K562 (cell line): ENCODE measurements around the gene ZDHHC16. TPM values are rescaled to one million over a fixed set of nuclear protein-coding genes. Genes with fewer than 3 reads are reported as not detected.

ENCODE experiments used
- ATAC-seq: fragments of 200-7000 bp; cut with Tn5 transposase; 3 replicates; pipeline ENCODE4 v1.9.1; 2020; ENCODE audit warnings: moderate library complexity
- BruUV-seq: library from RNA; stranded (reverse); fragments of 400-500 nt; replicated peaks from 2 replicates; lab custom pipeline; 2021; lab: Mats Ljungman, UMichigan
- CTCF ChIA-PET: fragments of 300-600 bp; formaldehyde crosslinking; extraction: SDS; loops from one replicate; lab custom pipeline; 2021; ENCODE audit warnings: low intra/inter-chr PET ratio; lab: Yijun Ruan, JAX
- POLR2A ChIA-PET: fragments of 300-600, 350-650 bp; sonication (Branson Sonifier 250); formaldehyde crosslinking; extraction: SDS; loops from one replicate; lab custom pipeline; 2021; ENCODE audit warnings: antibody characterized with exemption, inconsistent platforms; lab: Yijun Ruan, JAX
- DNase-seq, 4 experiments: peaks; one replicate each; pipeline versions ENCODE4 v3.0.0 to v3.0.0-alpha.2; 2011 to 2018; ENCODE audit warnings: low spot score in 3 of 4, mixed read lengths in 3 of 4; ENCODE audit errors: extremely low read depth in 1 of 4
- FAIRE-seq: peaks from 2 replicates; lab custom pipeline; 2011; peaks lifted over from hg19 to GRCh38; lab: Jason Lieb, UNC
- H2AFZ ChIP-seq: 2 replicates; pipeline ENCODE4 v1.6.0; 2011; ENCODE audit warnings: low read depth, low read length, control low read depth, inconsistent platforms
- H3K27ac ChIP-seq: fragments of 200-600 bp; 3 replicates; pipeline ENCODE4 v1.8.0; 2011; ENCODE audit warnings: low read depth, mild to moderate bottlenecking, control low read depth, inconsistent platforms, low read length, moderate library complexity, mixed read lengths; ENCODE audit errors: extremely low read depth
- H3K27me3 ChIP-seq, 2 experiments: fragments of 300-600 bp in 1 of 2; 2 replicates in 1 of 2; 3 replicates in 1 of 2; pipeline versions ENCODE4 v1.6.0 to v1.8.0; 2011; ENCODE audit warnings: inconsistent platforms in 2 of 2, low read length in 2 of 2, mild to moderate bottlenecking in 1 of 2, mixed read lengths in 1 of 2, moderate library complexity in 1 of 2; ENCODE audit not compliant: control insufficient read depth in 2 of 2, insufficient read depth in 2 of 2
- H3K36me3 ChIP-seq: fragments of 300-600 bp; 3 replicates; pipeline ENCODE4 v1.8.0; 2011; ENCODE audit warnings: mild to moderate bottlenecking, low read length, inconsistent platforms; ENCODE audit not compliant: control insufficient read depth, insufficient read depth
- H3K4me1 ChIP-seq, 2 experiments: fragments of 200-600 bp in 1 of 2; replicated peaks in 1 of 2; 2 replicates in 1 of 2; 3 replicates in 1 of 2; pipeline versions ENCODE4 v1.5.1 to v1.8.0; 2011; ENCODE audit warnings: inconsistent platforms in 2 of 2, low read length in 2 of 2, mild to moderate bottlenecking in 1 of 2, mixed read lengths in 1 of 2, moderate library complexity in 1 of 2; ENCODE audit not compliant: control insufficient read depth in 2 of 2, insufficient read depth in 2 of 2
- H3K4me2 ChIP-seq: 2 replicates; pipeline ENCODE4 v1.6.1; 2011; ENCODE audit warnings: low read length, control low read depth, inconsistent platforms, mixed read lengths; ENCODE audit not compliant: insufficient read depth
- H3K4me3 ChIP-seq: fragments of 200-600 bp; sonication (generic), shearing (Covaris generic); 2 replicates; pipeline ENCODE4 v1.5.1; 2016; ENCODE audit warnings: control low read depth, inconsistent platforms
- H3K79me2 ChIP-seq: fragments of 200-600 bp; 3 replicates; pipeline ENCODE4 v1.8.0; 2011; ENCODE audit warnings: low read length, inconsistent platforms; ENCODE audit not compliant: control insufficient read depth, insufficient read depth
- H3K9ac ChIP-seq, 2 experiments: 2 replicates each; pipeline versions ENCODE4 v1.6.0 to v1.6.1; 2011; ENCODE audit warnings: low read depth in 2 of 2, low read length in 2 of 2, control low read depth in 1 of 2, inconsistent platforms in 1 of 2, mild to moderate bottlenecking in 1 of 2, mixed read lengths in 1 of 2; ENCODE audit not compliant: insufficient read depth in 1 of 2
- H3K9me1 ChIP-seq: one replicate; pipeline ENCODE4 v1.6.0; 2011; ENCODE audit warnings: inconsistent platforms, mild to moderate bottlenecking, low read length, moderate library complexity; ENCODE audit not compliant: control insufficient read depth, insufficient read depth
- H3K9me3 ChIP-seq: replicated peaks from 2 replicates; pipeline ENCODE4 v1.5.1; 2011; ENCODE audit warnings: low read depth, low read length, inconsistent platforms; ENCODE audit not compliant: control insufficient read depth, insufficient read depth
- H4K20me1 ChIP-seq: replicated peaks from 2 replicates; pipeline ENCODE4 v1.6.1; 2011; ENCODE audit warnings: low read length, inconsistent platforms, mixed read lengths; ENCODE audit not compliant: control insufficient read depth, insufficient read depth
- DPF2 ChIP-seq: fragments of 450-650 bp; IDR thresholded peaks from 2 replicates; pipeline ENCODE4 v1.6.1; 2016
- EP300 ChIP-seq: IDR thresholded peaks from 2 replicates; pipeline ENCODE4 v1.6.1; 2012; ENCODE audit warnings: low read length, improper control_type of control experiment
- HCFC1 ChIP-seq: IDR thresholded peaks from 2 replicates; pipeline ENCODE4 v1.6.1; 2012; ENCODE audit warnings: low read depth, low read length, improper control_type of control experiment
- MYBL2 ChIP-seq, 2 experiments: fragments of 450-650 bp in 1 of 2; sonication (generic) in 1 of 2; formaldehyde crosslinking in 1 of 2; IDR thresholded peaks; 2 replicates each; pipeline versions ENCODE4 v1.6.1 to v1.8.1; 2017 to 2022; ENCODE audit warnings: borderline replicate concordance in 1 of 2, inconsistent platforms in 1 of 2, low read depth in 1 of 2, mild to moderate bottlenecking in 1 of 2, missing genetic modification reagents in 1 of 2, moderate library complexity in 1 of 2
- POLR2G ChIP-seq: fragments of 200-400 bp; formaldehyde crosslinking; IDR thresholded peaks from 2 replicates; pipeline ENCODE4 v1.6.1; 2017; ENCODE audit warnings: low read depth, mild to moderate bottlenecking, antibody characterized with exemption, low read length, moderate library complexity
- RUNX1 ChIP-seq: sonication (generic); IDR thresholded peaks from 2 replicates; pipeline ENCODE4 v1.6.1; 2016; ENCODE audit warnings: antibody characterized with exemption, low read depth
- SMC3 ChIP-seq: conservative IDR thresholded peaks from 2 replicates; pipeline ENCODE4 v1.6.1; 2011; ENCODE audit warnings: low read depth, low read length, improper control_type of control experiment; ENCODE audit not compliant: insufficient read depth
- WHSC1 ChIP-seq: IDR thresholded peaks from one replicate; pipeline ENCODE4 v1.6.1; 2012; ENCODE audit warnings: low read length, control low read depth, inconsistent platforms
- ZNF212 ChIP-seq: fragments of 450-650 bp; formaldehyde crosslinking; IDR thresholded peaks from 2 replicates; pipeline ENCODE4 v1.4.0; 2020; ENCODE audit warnings: mild to moderate bottlenecking
- ZNF408 ChIP-seq: fragments of 250-450 bp; sonication (Bioruptor Pico); IDR thresholded peaks from 2 replicates; pipeline ENCODE4 v1.4.0; 2020; ENCODE audit warnings: low read depth, mild to moderate bottlenecking, moderate library complexity
- WGBS: fragments of 100-300 bp; shearing (Covaris generic); methylation state at CpG from one replicate; pipeline ENCODE4 v1.1.6; 2016; ENCODE audit warnings: low coverage, mixed read lengths; ENCODE audit not compliant: insufficient coverage; ENCODE audit errors: missing lambda C conversion rate; 5-methylcytosine and 5-hydroxymethylcytosine counted together
- in situ Hi-C: fragments of 300-500 bp; cut with MboI; formaldehyde crosslinking; loops from 4 replicates; pipeline ENCODE4 v1.15.0; 2018; ENCODE audit warnings: inconsistent platforms, mixed read lengths
- intact Hi-C: fragments of 100-400 bp; cut with micrococcal nuclease; formaldehyde crosslinking; loops from 2 replicates; pipeline ENCODE4 v1.14.2; 2022
- polyA plus RNA-seq, 8 experiments: library from polyadenylated mRNA; depleted of rRNA in 4 of 8; stranded (reverse) in 5 of 8; unstranded in 3 of 8; fragments of >200 nt; fragmentation: Nextera tagmentation in 2 of 8; fragmentation: Illumina TruSeq in 1 of 8; extraction: Ambion mirVana in 2 of 8; extraction: Trizol in 1 of 8; gene quantifications; 2 replicates each; pipeline versions ENCODE4 v1.2.1 to v1.2.3, GENCODE V29; 2011 to 2014; ENCODE audit warnings: inconsistent platforms in 1 of 8, missing spikeins in 1 of 8
- total RNA-seq, 7 experiments: library from RNA; depleted of rRNA in 6 of 7; stranded (reverse); fragments of >200 nt in 6 of 7; fragmentation: Illumina TruSeq in 2 of 7; extraction: Trizol in 2 of 7; gene quantifications; 2 replicates each; pipeline versions ENCODE4 v1.2.1 to v1.2.3, GENCODE V29; 2011 to 2021; ENCODE audit warnings: low replicate concordance in 1 of 7

The ZDHHC16 gene
- total and polyA plus RNA-seq, 9 of the 15 experiments (the other 6 are each of a cell fraction or from before 2014, with no cell fraction given) = 12.5 to 33.8 (median 21.3) TPM

DNA sequence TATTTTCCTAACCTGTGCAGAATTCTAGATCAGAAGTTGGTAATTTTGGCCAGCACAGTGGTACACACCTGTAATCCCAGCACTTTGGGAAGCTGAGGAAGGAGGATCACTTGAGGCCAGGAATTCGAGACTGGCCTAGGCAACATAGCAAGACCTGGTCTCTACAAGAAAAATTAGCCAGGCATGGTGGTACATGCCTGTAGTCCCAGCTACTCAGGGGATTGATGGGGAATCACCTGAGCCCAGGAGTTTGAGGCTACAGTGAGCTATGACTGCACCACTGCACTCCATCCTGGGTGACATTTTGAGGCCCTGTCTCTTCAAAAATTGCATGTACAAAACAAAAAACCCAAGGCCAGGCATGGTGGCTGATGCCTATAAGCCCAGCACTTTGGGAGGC, 11.4 kb upstream of the ZDHHC16 start:
- Histone ChIP-seq H3K9ac (no peak overlapping the region), H3K9me3 (no peaks in the 10 kb centered on the region), H3K9me1 (no peaks in the 10 kb centered on the region), H3K4me2 (no peak overlapping the region), H3K4me3 (no peak overlapping the region), H3K27me3 (no peaks in the 10 kb centered on the region), H3K36me3 (peaks cover 69% of the 10 kb centered on the region), H4K20me1 (0 out of 2 replicates have a peak, but pooled peaks cover 6% of the 10 kb centered on the region), H2AFZ (no peak overlapping the region), H3K4me1 (no peaks in the 10 kb centered on the region), H3K79me2 (peaks cover 11% of the 10 kb centered on the region), H3K27ac (no peak overlapping the region)
- ATAC-seq = peak; percentile 13; the same call in 1 of the 3 replicates
- TF ChIP-seq HCFC1 (no peak), WHSC1 (no peak), ZNF212 (CRISPR knock-in tag) (no peak), RUNX1 (no peak)
- BruUV-seq = no TSS peak
- FAIRE-seq = no peak
- in situ Hi-C loops (no loop called here), intact Hi-C loops (no loop called here)
- 90% methylated on average over 1 of the region's 1 CpG for WGBS
- no peak for DNase-seq
- ChIA-PET POLR2A (interaction anchor here (0.6 to 1.6 kb wide), 2 partner anchors 11 to 33 kb away, joined by 3 read pairs; partner anchors contain the start of gene RRP12), CTCF (no interaction called here)

- H2AFZ ChIP-seq = no peak overlapping the region
- H3K36me3 ChIP-seq = peaks cover 64% of the 10 kb centered on the region; the same call in 2 of the 3 replicates
- ChIA-PET CTCF (no interaction called here), POLR2A (no interaction called here)
- in situ Hi-C loops (no loop called here), intact Hi-C loops (no loop called here)
- WGBS = 90% methylated on average over 6 of the region's 6 CpGs
- H3K9ac ChIP-seq = no peak overlapping the region
- H3K4me2 ChIP-seq = no peak overlapping the region
- no peak overlapping the region for H3K27ac ChIP-seq
- H3K4me3 ChIP-seq = no peak overlapping the region
- H4K20me1 ChIP-seq = 0 out of 2 replicates have a peak, but pooled peaks cover 4% of the 10 kb centered on the region
- DNase-seq = no peak
- H3K79me2 ChIP-seq = peaks cover 5% of the 10 kb centered on the region; the same call in 2 of the 3 replicates
- ATAC-seq = no peak
- no peak for FAIRE-seq
- H3K27me3 ChIP-seq = no peaks in the 10 kb centered on the region
- H3K4me1 ChIP-seq = no peaks in the 10 kb centered on the region
- H3K9me3 ChIP-seq = no peaks in the 10 kb centered on the region
- no peaks in the 10 kb centered on the region for H3K9me1 ChIP-seq
- no TSS peak for BruUV-seq
- TF ChIP-seq MYBL2 (IDR thresholded peaks at IDR 0.05; ENCODE audit: low read depth) (no peak), MYBL2 (CRISPR knock-in tag; IDR thresholded peaks at IDR 0.05; ENCODE audit: borderline replicate concordance) (no peak), EP300 (no peak), POLR2G (0 out of 2 replicates have a peak, but pooled peaks have one; percentile 32), DPF2 (no peak), SMC3 (no peak), ZNF408 (CRISPR knock-in tag) (no peak)
These were observed 10.8 kb upstream of the ZDHHC16 start for GRCh38 chr10:97435211-97435610.
